ENCODE data around the gene ADCY4. TPM values are rescaled to one million over a fixed set of nuclear protein-coding genes. Genes with fewer than 3 reads are reported as not detected.

The ADCY4 gene
- total and polyA plus RNA-seq, 2 donors (not counting 1 experiment from before 2014, with no cell fraction given): 2.3 to 7.8 TPM

- CTCF ChIA-PET: interaction anchor here (1.2 to 5.1 kb wide), 7 partner anchors 10 to 146 kb away, joined by 3 to 41 read pairs (median 14); partner anchors contain the start of genes CIDEB, LTB4R2, RABGGTA and TINF2
- no peak overlapping the region for H3K27ac Mint-ChIP-seq
- Histone ChIP-seq H3K4me1 (ENCODE audit: control insufficient read depth in 2 of 2, insufficient read depth in 2 of 2, low read length in 2 of 2) (peaks cover 12 to 20% of the 10 kb centered on the region in 2 donors), H2AFZ (ENCODE audit: insufficient read depth, low read depth, low read length, poor library complexity, severe bottlenecking) (no peak overlapping the region), H4K20me1 (ENCODE audit: control insufficient read depth, insufficient read depth, low read length, poor library complexity, severe bottlenecking) (no peaks in the 10 kb centered on the region), H3K9ac (ENCODE audit: low read length) (no peak overlapping the region), H3K79me2 (ENCODE audit: control insufficient read depth, insufficient read depth, low read length) (peaks cover 13% of the 10 kb centered on the region), H3K4me2 (replicated peaks; ENCODE audit: low read depth, low read length, poor library complexity, severe bottlenecking) (no peak overlapping the region), H3K4me3 (ENCODE audit: control extremely low read depth in 1 of 5, extremely low read depth in 1 of 5, insufficient read depth in 1 of 5, low read depth in 2 of 5, low read length in 4 of 5) (no peak overlapping the region), H3K36me3 (replicated peaks in 1 of 2; ENCODE audit: control extremely low read depth in 1 of 2, control insufficient read depth in 1 of 2, extremely low read depth in 1 of 2, insufficient read depth in 2 of 2, low read length in 1 of 2) (peaks cover 13 to 58% of the 10 kb centered on the region in 2 experiments), H3K27ac (ENCODE audit: low read length in 2 of 2) (no peak overlapping the region), H3K9me3 (ENCODE audit: control extremely low read depth in 1 of 3, control insufficient read depth in 2 of 3, insufficient read depth in 1 of 3, low read length in 2 of 3) (no peaks in the 10 kb centered on the region), H3K27me3 (replicated peaks in 1 of 4; ENCODE audit: control extremely low read depth in 1 of 4, control insufficient read depth in 3 of 4, insufficient read depth in 4 of 4, low read length in 3 of 4) (no peaks in the 10 kb centered on the region)
- no peak for ATAC-seq (ENCODE audit: low read depth)
- no peak overlapping the region for H3K4me3 Mint-ChIP-seq
- TF ChIP-seq CTCF (IDR thresholded peaks at IDR 0.05) (no peak), EZH2 (IDR thresholded peaks at IDR 0.05; ENCODE audit: borderline replicate concordance, insufficient read depth, low read depth, low read length, poor library complexity, severe bottlenecking) (no peak)
- POLR2A ChIA-PET: interaction anchor here (1.0 to 1.2 kb wide), 3 partner anchors 20 to 49 kb away, joined by 3 read pairs; partner anchors contain the start of genes LTB4R and TINF2
- intact Hi-C loops (cut with micrococcal nuclease): no loop called here
- H3K4me1 Mint-ChIP-seq: peaks cover 20% of the 10 kb centered on the region
- H3K9me3 Mint-ChIP-seq (ENCODE audit: insufficient read depth): no peaks in the 10 kb centered on the region
- DNase-seq: no peak
- no peaks in the 10 kb centered on the region for H3K27me3 Mint-ChIP-seq
- WGBS (ENCODE audit: insufficient coverage): 92% methylated on average over 2 of the region's 3 CpGs
Observed at GRCh38 chr14:24291446-24292117, 43.3 kb downstream of the ADCY4 start.

GRCh38 chr14:24290746-24291145 lies 44.1 kb downstream of the ADCY4 start:
- Histone ChIP-seq H3K4me1 (ENCODE audit: control insufficient read depth in 2 of 2, insufficient read depth in 2 of 2, low read length in 2 of 2) (peaks cover 10 to 18% of the 10 kb centered on the region in 2 donors), H3K9me3 (ENCODE audit: control extremely low read depth in 1 of 3, control insufficient read depth in 2 of 3, insufficient read depth in 1 of 3, low read length in 2 of 3) (no peaks in the 10 kb centered on the region), H3K79me2 (ENCODE audit: control insufficient read depth, insufficient read depth, low read length) (peaks cover 13% of the 10 kb centered on the region), H2AFZ (ENCODE audit: insufficient read depth, low read depth, low read length, poor library complexity, severe bottlenecking) (no peak overlapping the region), H3K27me3 (replicated peaks in 1 of 4; ENCODE audit: control extremely low read depth in 1 of 4, control insufficient read depth in 3 of 4, insufficient read depth in 4 of 4, low read length in 3 of 4) (no peaks in the 10 kb centered on the region), H3K4me3 (ENCODE audit: control extremely low read depth in 1 of 5, extremely low read depth in 1 of 5, insufficient read depth in 1 of 5, low read depth in 2 of 5, low read length in 4 of 5) (no peak overlapping the region), H3K9ac (ENCODE audit: low read length) (no peak overlapping the region), H3K4me2 (replicated peaks; ENCODE audit: low read depth, low read length, poor library complexity, severe bottlenecking) (no peak overlapping the region), H3K36me3 (replicated peaks in 1 of 2; ENCODE audit: control extremely low read depth in 1 of 2, control insufficient read depth in 1 of 2, extremely low read depth in 1 of 2, insufficient read depth in 2 of 2, low read length in 1 of 2) (peaks cover 11 to 52% of the 10 kb centered on the region in 2 experiments), H3K27ac (ENCODE audit: low read length in 2 of 2) (no peak overlapping the region), H4K20me1 (ENCODE audit: control insufficient read depth, insufficient read depth, low read length, poor library complexity, severe bottlenecking) (no peaks in the 10 kb centered on the region)
- ChIA-PET POLR2A (interaction anchor here (0.9 to 2.0 kb wide), 4 partner anchors 13 to 48 kb away, joined by 3 to 5 read pairs (median 4); partner anchors contain the start of genes RABGGTA and TINF2), CTCF (interaction anchor here (1.2 to 5.1 kb wide), 8 partner anchors 7 to 147 kb away, joined by 3 to 41 read pairs (median 11); partner anchors contain the start of genes CIDEB, LTB4R2, MDP1 and RABGGTA)
- TF ChIP-seq EZH2 (IDR thresholded peaks at IDR 0.05; ENCODE audit: borderline replicate concordance, insufficient read depth, low read depth, low read length, poor library complexity, severe bottlenecking): no peak
- TF ChIP-seq CTCF (IDR thresholded peaks at IDR 0.05): no peak
- 92% methylated on average over 3 of the region's 9 CpGs for WGBS (ENCODE audit: insufficient coverage)
- ATAC-seq (ENCODE audit: low read depth): no peak
- no peak for DNase-seq
- H3K4me3 Mint-ChIP-seq: no peak overlapping the region
- H3K9me3 Mint-ChIP-seq (ENCODE audit: insufficient read depth): no peaks in the 10 kb centered on the region
- intact Hi-C loops (cut with micrococcal nuclease): no loop called here
- H3K4me1 Mint-ChIP-seq: peaks cover 14% of the 10 kb centered on the region
- no peak overlapping the region for H3K27ac Mint-ChIP-seq
- H3K27me3 Mint-ChIP-seq: no peaks in the 10 kb centered on the region

All from B cell (primary cell).